GM23248 (cell line): ENCODE results near the gene LMCD1.

Experiments
- EZH2 ChIP-seq: fragments of 200-600 bp; sonication (generic); IDR thresholded peaks from 2 replicates; pipeline ENCODE4 v1.6.1; 2018; ENCODE audit warnings: antibody characterized with exemption, mild to moderate bottlenecking; ENCODE audit not compliant: insufficient read depth, poor library complexity, severe bottlenecking
- EZH2phosphoT487 ChIP-seq: fragments of 200-600 bp; sonication (generic); IDR thresholded peaks from 2 replicates; pipeline ENCODE4 v1.6.1; 2018; ENCODE audit warnings: antibody characterized with exemption, moderate library complexity, mild to moderate bottlenecking, low read depth; ENCODE audit not compliant: insufficient read depth

- TF ChIP-seq EZH2phosphoT487 (no peak), EZH2 (no peak)
Measured at GRCh38 chr3:8555725-8556472, 54.3 kb downstream of the LMCD1 start.
